IMR-90 (cell line): ENCODE measurements around the gene FGR. TPM values are rescaled to one million over a fixed set of nuclear protein-coding genes. Genes with fewer than 3 reads are reported as not detected.
A peak's percentile ranks its signal among the peaks of the same experiment; 100 is the strongest.

Experiments
- ATAC-seq: fragments of 200-7000 bp; cut with Tn5 transposase; 2 replicates; pipeline ENCODE4 v1.9.1; 2020; ENCODE audit warnings: low read depth, mild to moderate bottlenecking, moderate library complexity
- BruUV-seq: library from RNA; stranded (reverse); fragments of 400-500 nt; replicated peaks from 2 replicates; lab custom pipeline; 2021; lab: Mats Ljungman, UMichigan
- CTCF ChIA-PET: fragments of 300-600 bp; formaldehyde crosslinking; extraction: SDS; loops from one replicate; lab custom pipeline; 2021; ENCODE audit warnings: antibody characterized with exemption; lab: Yijun Ruan, JAX
- POLR2A ChIA-PET: fragments of 300-600 bp; sonication (Branson Sonifier 250); formaldehyde crosslinking; loops from one replicate; lab custom pipeline; 2022; ENCODE audit warnings: antibody characterized with exemption; ENCODE audit not compliant: unreplicated experiment; lab: Charles Lee
- DNase-seq: peaks from one replicate; pipeline ENCODE4 v3.0.0; 2013
- H2AFZ ChIP-seq: replicated peaks from 2 replicates; pipeline ENCODE3; 2013; ENCODE audit warnings: low read length, mild to moderate bottlenecking; ENCODE audit not compliant: poor library complexity
- H2AK5ac ChIP-seq: 2 replicates; pipeline ENCODE4 v1.6.1; 2013; ENCODE audit warnings: low read depth, low read length, inconsistent platforms
- H2AK9ac ChIP-seq: replicated peaks from 2 replicates; pipeline ENCODE3; 2013; ENCODE audit warnings: mild to moderate bottlenecking, low read depth, low read length, moderate library complexity; ENCODE audit not compliant: poor library complexity
- H2BK120ac ChIP-seq: 2 replicates; pipeline ENCODE4 v1.6.1; 2013; ENCODE audit warnings: low read depth, low read length, inconsistent platforms
- H2BK15ac ChIP-seq: 3 replicates; pipeline ENCODE4 v1.6.1; 2013; ENCODE audit warnings: low read depth, low read length, inconsistent platforms
- H2BK20ac ChIP-seq: 2 replicates; pipeline ENCODE4 v1.6.1; 2013; ENCODE audit warnings: low read depth, mild to moderate bottlenecking, inconsistent platforms, low read length, moderate library complexity
- H2BK5ac ChIP-seq: 2 replicates; pipeline ENCODE4 v1.6.1; 2013; ENCODE audit warnings: mild to moderate bottlenecking, low read depth, low read length, inconsistent platforms; ENCODE audit not compliant: poor library complexity, severe bottlenecking
- H3K14ac ChIP-seq: replicated peaks from 2 replicates; pipeline ENCODE4 v1.6.1; 2013; ENCODE audit warnings: low read depth, low read length, inconsistent platforms
- H3K18ac ChIP-seq: 2 replicates; pipeline ENCODE4 v1.6.1; 2013; ENCODE audit warnings: low read depth, low read length, control low read depth
- H3K23ac ChIP-seq: 2 replicates; pipeline ENCODE4 v1.6.1; 2013; ENCODE audit warnings: low read depth, low read length, inconsistent platforms
- H3K27ac ChIP-seq: 2 replicates; pipeline ENCODE4 v1.5.1; 2013; ENCODE audit warnings: mild to moderate bottlenecking, control low read depth, low read length; ENCODE audit not compliant: insufficient read depth
- H3K27me3 ChIP-seq: 2 replicates; pipeline ENCODE4 v1.6.1; 2013; ENCODE audit warnings: low read length; ENCODE audit not compliant: control insufficient read depth, insufficient read depth
- H3K36me3 ChIP-seq: 2 replicates; pipeline ENCODE4 v1.6.1; 2013; ENCODE audit warnings: low read length, mixed read lengths; ENCODE audit not compliant: control insufficient read depth, insufficient read depth
- H3K4ac ChIP-seq: 2 replicates; pipeline ENCODE4 v1.6.1; 2013; ENCODE audit warnings: low read depth, low read length, inconsistent platforms
- H3K4me1 ChIP-seq: 2 replicates; pipeline ENCODE4 v1.6.1; 2013; ENCODE audit warnings: low read length, mixed read lengths; ENCODE audit not compliant: control insufficient read depth, insufficient read depth
- H3K4me2 ChIP-seq: 2 replicates; pipeline ENCODE4 v1.6.1; 2013; ENCODE audit warnings: low read depth, mild to moderate bottlenecking, control low read depth, low read length, moderate library complexity
- H3K4me3 ChIP-seq: 2 replicates; pipeline ENCODE4 v1.5.1; 2013; ENCODE audit warnings: low read depth, mild to moderate bottlenecking, control low read depth, low read length, moderate library complexity; ENCODE audit not compliant: insufficient read depth
- H3K56ac ChIP-seq: 2 replicates; pipeline ENCODE4 v1.6.1; 2013; ENCODE audit warnings: low read length, inconsistent platforms; ENCODE audit not compliant: insufficient read depth; ENCODE audit errors: extremely low read depth
- H3K79me1 ChIP-seq, 2 experiments: 2 replicates each; pipeline ENCODE4 v1.6.1; 2013; ENCODE audit warnings: low read length in 2 of 2, inconsistent platforms in 1 of 2, low read depth in 1 of 2
- H3K9ac ChIP-seq: 2 replicates; pipeline ENCODE4 v1.6.1; 2013; ENCODE audit warnings: low read depth, low read length, control low read depth
- H3K9me1 ChIP-seq: 2 replicates; pipeline ENCODE4 v1.6.1; 2013; ENCODE audit warnings: low read length, inconsistent platforms; ENCODE audit not compliant: insufficient read depth
- H3K9me3 ChIP-seq: 2 replicates; pipeline ENCODE4 v1.6.1; 2013; ENCODE audit warnings: low read length; ENCODE audit not compliant: control insufficient read depth, insufficient read depth
- H4K20me1 ChIP-seq: 2 replicates; pipeline ENCODE4 v1.6.1; 2013; ENCODE audit warnings: low read length, inconsistent platforms; ENCODE audit not compliant: insufficient read depth
- H4K5ac ChIP-seq: 2 replicates; pipeline ENCODE4 v1.6.1; 2013; ENCODE audit warnings: mild to moderate bottlenecking, low read depth, low read length, control low read depth
- H4K8ac ChIP-seq, 2 experiments: 2 replicates each; pipeline ENCODE4 v1.6.1; 2013; ENCODE audit warnings: low read depth in 2 of 2, low read length in 2 of 2, control low read depth in 1 of 2, inconsistent platforms in 1 of 2
- H4K91ac ChIP-seq: 2 replicates; pipeline ENCODE4 v1.6.1; 2013; ENCODE audit warnings: low read depth, low read length, inconsistent platforms; ENCODE audit not compliant: insufficient read depth
- CHD1 ChIP-seq: IDR thresholded peaks from 2 replicates; pipeline ENCODE4 v1.6.1; 2012; ENCODE audit warnings: low read depth, low read length, improper control_type of control experiment
- MAFK ChIP-seq: IDR thresholded peaks from 2 replicates; pipeline ENCODE4 v1.6.1; 2012; ENCODE audit warnings: low read depth, low read length, improper control_type of control experiment
- NFE2L2 ChIP-seq: fragments of 150-350 bp; IDR thresholded peaks from 2 replicates; pipeline ENCODE4 v1.6.1; 2016; ENCODE audit warnings: low read depth, mild to moderate bottlenecking, low read length
- POLR2A ChIP-seq: IDR thresholded peaks from 2 replicates; pipeline ENCODE4 v1.6.1; 2012; ENCODE audit warnings: mild to moderate bottlenecking, low read depth, low read length
- SMC3 ChIP-seq: fragments of 150-350 bp; IDR thresholded peaks from 2 replicates; pipeline ENCODE4 v1.6.1; 2016; ENCODE audit warnings: low read depth, mild to moderate bottlenecking, antibody characterized with exemption, low read length, moderate library complexity
- whole genome bisulfite sequencing, 2 experiments: methylation state at CpG; one replicate each; pipeline versions ENCODE4 v1.1.5 to v1.1.7; 2013; ENCODE audit warnings: missing lambda C conversion rate in 2 of 2; ENCODE audit not compliant: insufficient read length in 1 of 2; ENCODE audit errors: extremely low coverage in 2 of 2; 5-methylcytosine and 5-hydroxymethylcytosine counted together
- dilution Hi-C: fragments of 300-500 bp; cut with HindIII; formaldehyde crosslinking; loops from one replicate; pipeline ENCODE4 v1.14.3; 2018; ENCODE audit warnings: low sequenced_read_pairs; ENCODE audit not compliant: unreplicated experiment
- in situ Hi-C: fragments of 300-500 bp; cut with MboI; formaldehyde crosslinking; loops from 3 replicates; pipeline ENCODE4 v1.14.3; 2019; ENCODE audit warnings: low sequenced_read_pairs, inconsistent platforms, mixed read lengths
- intact Hi-C: fragments of 100-400 bp; cut with micrococcal nuclease; formaldehyde crosslinking; loops from 2 replicates; pipeline ENCODE4 v1.10.0; 2022
- polyA plus RNA-seq, 3 experiments: library from polyadenylated mRNA; depleted of rRNA; stranded (reverse); fragments of >200 nt; gene quantifications; 2 replicates each; pipeline ENCODE4 v1.2.3, GENCODE V29; 2012; ENCODE audit warnings: low replicate concordance in 1 of 3
- total RNA-seq: library from RNA; depleted of rRNA; stranded (reverse); fragments of >200 nt; gene quantifications from 2 replicates; pipeline ENCODE4 v1.2.3, GENCODE V29; 2012

The FGR gene
- total and polyA plus RNA-seq, 2 of the 4 experiments (the other 2 are of a cell fraction), result not detected

- Histone ChIP-seq H3K4ac (0 out of 2 replicates have a peak overlapping the region, but pooled peaks have one; percentile 13), H2BK20ac (no peak overlapping the region), H3K18ac (no peak overlapping the region), H3K14ac (no peak overlapping the region), H3K79me1 (peaks cover 32 to 76% of the 10 kb centered on the region in 2 experiments), H4K20me1 (peaks cover 78% of the 10 kb centered on the region), H3K23ac (no peak overlapping the region), H3K36me3 (peaks cover 3% of the 10 kb centered on the region; the same call in 1 of the 2 replicates), H2BK120ac (no peak overlapping the region), H3K9ac (no peak overlapping the region), H2AFZ (peak overlapping the region; percentile 1), H3K27me3 (no peaks in the 10 kb centered on the region), H2AK5ac (peak overlapping the region; percentile 40; the same call in 1 of the 2 replicates), H2BK5ac (peak overlapping the region; percentile 22), H3K56ac (no peak overlapping the region), H4K5ac (no peak overlapping the region), H3K9me3 (no peaks in the 10 kb centered on the region), H2AK9ac (peak overlapping the region; percentile 76), H3K4me3 (no peak overlapping the region), H4K8ac (no peak overlapping the region; a peak in 1 of 4 replicates), H3K4me2 (peak overlapping the region; percentile 75), H2BK15ac (no peak overlapping the region), H3K9me1 (peaks cover 28% of the 10 kb centered on the region), H3K4me1 (peaks cover 56% of the 10 kb centered on the region), H3K27ac (peak overlapping the region; percentile 38; the same call in 1 of the 2 replicates), H4K91ac (no peak overlapping the region)
- no TSS peak for BruUV-seq
- dilution Hi-C loops (no loop called here), intact Hi-C loops (loop anchor here (5.0 kb wide), 1 partner anchor 113 kb away; no protein-coding TSS in a partner anchor), in situ Hi-C loops (no loop called here)
- ChIA-PET POLR2A (no interaction called here), CTCF (interaction anchor here (1.6 to 1.9 kb wide), 2 partner anchors 25 to 43 kb away, joined by 4 to 6 read pairs; no protein-coding TSS in a partner anchor)
- 33% methylated on average over 4 of the region's 9 CpGs; no CpG with 5 or more reads in 1 of the 2 experiments for WGBS, 2 experiments
- ATAC-seq (no peak), DNase-seq (no peak)
- no peak for TF ChIP-seq SMC3
- no peak for TF ChIP-seq CHD1
- no peak for TF ChIP-seq NFE2L2
- no peak for TF ChIP-seq MAFK
- no peak for TF ChIP-seq POLR2A
Observed at GRCh38 chr1:27599605-27600497, 35.1 kb downstream of the FGR start.
